Right lobe of liver (tissue), 6 donors: Measurements from ENCODE around the gene TMEM271. TPM values are rescaled to one million over a fixed set of nuclear protein-coding genes. Genes with fewer than 3 reads are reported as not detected.
A peak's percentile ranks its signal among the peaks of the same experiment; 100 is the strongest.

Source experiments
- ATAC-seq, 4 donors: fragments of 200-7000 bp; cut with Tn5 transposase; one replicate each; pipeline ENCODE4 v1.9.1; 2020; ENCODE audit warnings: mild to moderate bottlenecking in 4 of 4, moderate library complexity in 4 of 4
- DNase-seq, 3 donors: peaks; one replicate each; pipeline ENCODE4 v3.0.0-alpha.2; 2020
- H3K27ac ChIP-seq, 3 donors: fragments of 200-600 bp; one replicate each; pipeline ENCODE4 v1.8.0; 2022
- H3K27me3 ChIP-seq, 2 donors: fragments of 200-600 bp; one replicate each; pipeline ENCODE4 v1.8.0; 2022
- H3K36me3 ChIP-seq, 4 donors: fragments of 200-600 bp; sonication (generic) in 1 of 4; one replicate each; pipeline versions ENCODE4 v1.5.1 to v1.8.0; 2017 to 2022; ENCODE audit warnings: control low read depth in 1 of 4
- H3K4me1 ChIP-seq, 4 donors: fragments of 200-600 bp; sonication (generic) in 1 of 4; one replicate each; pipeline versions ENCODE4 v1.5.1 to v1.8.0; 2017 to 2022; ENCODE audit warnings: control low read depth in 1 of 4
- H3K4me3 ChIP-seq, 3 donors: fragments of 200-600 bp; one replicate each; pipeline ENCODE4 v1.8.0; 2022
- H3K9me3 ChIP-seq, 4 donors: fragments of 200-600 bp; sonication (generic) in 1 of 4; one replicate each; pipeline versions ENCODE4 v1.5.1 to v1.8.0; 2017 to 2022; ENCODE audit warnings: control low read depth in 1 of 4
- POLR2A ChIP-seq: fragments of 450-650 bp; IDR thresholded peaks from one replicate; pipeline ENCODE4 v1.6.1; 2017; ENCODE audit warnings: antibody characterized with exemption, mild to moderate bottlenecking
- WGBS: methylation state at CpG from one replicate; pipeline ENCODE4 v1.1.6; 2018; ENCODE audit warnings: low coverage, low lambda C conversion rate; ENCODE audit not compliant: insufficient coverage; ENCODE audit errors: missing lambda C conversion rate; 5-methylcytosine and 5-hydroxymethylcytosine counted together
- intact Hi-C, 2 donors: fragments of 100-400 bp; cut with DNase I; formaldehyde crosslinking; loops; one replicate each; pipeline versions ENCODE4 v1.11.2 to v1.14.1; 2022
- total RNA-seq, 6 experiments: library from RNA; depleted of rRNA in 2 of 6; stranded (reverse); fragments of >200 nt in 2 of 6; fragmentation: NEBNext Ultra II Directional in 3 of 6; extraction: Animal tissue kit (Norgen Biotek cat#: 25700) in 3 of 6; gene quantifications; one replicate each; pipeline versions ENCODE4 v1.1.0 to v1.2.4, GENCODE V29; 2016 to 2023
- TF ChIP-seq, protein P1 (sequence below), 4 donors: fragments of 200-600 bp in 3 of 4; fragments of 450-650 bp in 1 of 4; IDR thresholded peaks; one replicate each; pipeline versions ENCODE4 v1.5.1 to v1.8.0; 2016 to 2022; ENCODE audit warnings: antibody characterized with exemption in 4 of 4, mild to moderate bottlenecking in 2 of 4
- donor health status: DM: no; HTN: yes; CAD: no.
- donor health status: DM: no; HTN: no; CAD: no.
- donor health status: DM: no; HTN: no; CAD: no.
- donor health status: DM: no; HTN: yes; CAD: no.
- donor health status: DM: no; HTN: yes; CAD: no.

Gene TMEM271
- total RNA-seq, 6 experiments from 2014 or later, result not detected

DNA sequence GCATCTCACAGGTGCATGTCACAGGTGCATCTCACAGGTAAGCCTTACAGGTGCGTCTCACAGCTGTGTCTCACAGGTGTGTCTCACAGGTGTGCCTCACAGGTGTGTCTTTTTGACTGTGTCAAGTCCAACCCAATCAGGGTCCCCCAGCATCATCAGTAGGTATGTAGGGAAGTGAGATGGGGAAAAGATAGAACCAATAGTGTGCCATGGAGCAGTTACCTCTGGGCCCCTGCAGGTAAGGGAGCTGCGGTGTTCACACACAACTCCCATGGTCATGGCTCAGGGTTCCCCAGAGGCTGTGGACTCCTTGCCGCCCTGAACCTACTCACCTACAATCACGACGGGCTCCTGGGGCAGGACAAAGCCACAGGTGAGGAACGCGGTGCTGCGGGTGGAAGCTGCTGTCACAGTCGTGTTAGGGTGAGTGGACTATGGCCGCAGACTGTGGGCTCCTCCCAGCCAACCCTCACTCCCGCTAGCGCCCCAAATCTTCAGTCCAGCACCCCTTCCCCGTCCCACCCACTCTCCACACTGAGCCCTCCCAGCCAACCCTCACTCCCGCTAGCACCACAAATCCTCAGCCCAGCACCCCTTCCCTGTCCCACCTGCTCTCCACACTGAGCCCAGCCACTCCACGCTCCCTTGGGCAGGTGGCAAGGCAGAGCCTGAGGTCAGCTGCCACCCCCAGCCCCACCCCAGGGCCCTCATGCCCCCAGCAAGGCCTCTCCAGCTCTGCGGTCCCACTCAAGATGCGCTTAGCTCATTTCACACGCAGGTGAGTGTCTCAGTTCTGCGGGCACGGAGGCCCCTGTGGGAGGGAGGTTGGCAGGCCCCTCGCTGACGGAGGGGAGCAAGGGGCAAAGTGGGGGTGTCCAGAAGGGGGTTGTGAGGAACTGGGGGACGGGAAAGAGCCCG, 47.2 kb upstream of the TMEM271 start:
- Histone ChIP-seq H3K9me3 (no peaks in the 10 kb centered on the region), H3K27me3 (no peaks in the 10 kb centered on the region), H3K4me3 (no peak overlapping the region), H3K27ac (no peak overlapping the region), H3K4me1 (no peaks in the 10 kb centered on the region), H3K36me3 (no peaks in the 10 kb centered on the region)
- intact Hi-C loops, result no loop called here
- WGBS, result 60% methylated on average over 9 of the region's 24 CpGs
- TF ChIP-seq, protein P1, sequence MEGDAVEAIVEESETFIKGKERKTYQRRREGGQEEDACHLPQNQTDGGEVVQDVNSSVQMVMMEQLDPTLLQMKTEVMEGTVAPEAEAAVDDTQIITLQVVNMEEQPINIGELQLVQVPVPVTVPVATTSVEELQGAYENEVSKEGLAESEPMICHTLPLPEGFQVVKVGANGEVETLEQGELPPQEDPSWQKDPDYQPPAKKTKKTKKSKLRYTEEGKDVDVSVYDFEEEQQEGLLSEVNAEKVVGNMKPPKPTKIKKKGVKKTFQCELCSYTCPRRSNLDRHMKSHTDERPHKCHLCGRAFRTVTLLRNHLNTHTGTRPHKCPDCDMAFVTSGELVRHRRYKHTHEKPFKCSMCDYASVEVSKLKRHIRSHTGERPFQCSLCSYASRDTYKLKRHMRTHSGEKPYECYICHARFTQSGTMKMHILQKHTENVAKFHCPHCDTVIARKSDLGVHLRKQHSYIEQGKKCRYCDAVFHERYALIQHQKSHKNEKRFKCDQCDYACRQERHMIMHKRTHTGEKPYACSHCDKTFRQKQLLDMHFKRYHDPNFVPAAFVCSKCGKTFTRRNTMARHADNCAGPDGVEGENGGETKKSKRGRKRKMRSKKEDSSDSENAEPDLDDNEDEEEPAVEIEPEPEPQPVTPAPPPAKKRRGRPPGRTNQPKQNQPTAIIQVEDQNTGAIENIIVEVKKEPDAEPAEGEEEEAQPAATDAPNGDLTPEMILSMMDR (IDR thresholded peaks at IDR 0.05), result no peak
- no peak for TF ChIP-seq POLR2A
- DNase-seq, result peak in 2 of 3 donors; percentile 28 to 40
- no peak for ATAC-seq

DNA sequence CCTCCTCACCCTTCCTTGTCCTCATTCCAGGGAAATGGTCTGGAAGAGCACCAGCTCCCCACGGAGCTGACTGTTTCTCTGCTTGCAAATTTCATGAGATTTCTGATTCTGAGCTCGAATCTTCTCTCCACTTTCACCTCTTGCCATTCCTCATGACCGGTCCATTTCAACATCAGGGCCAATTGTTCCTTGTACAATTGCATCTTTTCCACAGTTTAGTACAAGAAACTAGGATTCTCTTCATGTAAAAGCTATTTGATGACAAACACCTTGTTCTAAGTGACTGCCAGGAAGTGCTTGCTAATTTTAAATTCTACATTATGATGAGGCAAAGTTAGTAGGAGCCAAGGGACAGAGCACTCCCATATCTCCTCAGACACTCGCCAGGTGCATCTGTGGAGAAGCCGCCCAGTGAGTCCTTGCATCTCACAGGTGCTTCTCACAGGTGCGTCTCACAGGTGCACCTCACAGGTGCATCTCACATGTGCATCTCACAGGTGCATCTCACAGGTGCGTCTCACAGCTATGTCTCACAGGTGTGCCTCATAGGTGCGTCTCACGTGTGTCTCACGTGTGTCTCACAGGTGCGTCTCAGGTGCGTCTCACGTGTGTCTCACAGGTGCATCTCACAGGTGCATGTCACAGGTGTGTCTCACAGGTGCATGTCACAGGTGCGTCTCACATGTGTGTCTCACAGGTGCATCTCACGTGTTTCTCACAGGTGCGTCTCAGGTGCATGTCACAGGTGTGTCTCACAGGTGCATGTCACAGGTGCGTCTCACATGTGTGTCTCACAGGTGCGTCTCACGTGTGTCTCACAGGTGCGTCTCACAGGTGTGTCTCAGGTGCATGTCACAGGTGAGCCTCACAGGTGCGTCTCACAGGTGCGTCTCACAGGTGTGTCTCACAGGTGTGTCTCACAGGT, 46.2 kb upstream of the TMEM271 start:
- Histone ChIP-seq H3K27ac (no peak overlapping the region), H3K4me3 (no peak overlapping the region), H3K27me3 (no peaks in the 10 kb centered on the region), H3K9me3 (no peaks in the 10 kb centered on the region), H3K4me1 (no peaks in the 10 kb centered on the region), H3K36me3 (no peaks in the 10 kb centered on the region)
- WGBS, result 45% methylated on average over 5 of the region's 22 CpGs
- DNase-seq, result peak in 2 of 3 donors; percentile 13 to 27
- TF ChIP-seq, protein P1 (IDR thresholded peaks at IDR 0.05), result no peak
- no peak for TF ChIP-seq POLR2A
- intact Hi-C loops, result no loop called here
- no peak for ATAC-seq

DNA sequence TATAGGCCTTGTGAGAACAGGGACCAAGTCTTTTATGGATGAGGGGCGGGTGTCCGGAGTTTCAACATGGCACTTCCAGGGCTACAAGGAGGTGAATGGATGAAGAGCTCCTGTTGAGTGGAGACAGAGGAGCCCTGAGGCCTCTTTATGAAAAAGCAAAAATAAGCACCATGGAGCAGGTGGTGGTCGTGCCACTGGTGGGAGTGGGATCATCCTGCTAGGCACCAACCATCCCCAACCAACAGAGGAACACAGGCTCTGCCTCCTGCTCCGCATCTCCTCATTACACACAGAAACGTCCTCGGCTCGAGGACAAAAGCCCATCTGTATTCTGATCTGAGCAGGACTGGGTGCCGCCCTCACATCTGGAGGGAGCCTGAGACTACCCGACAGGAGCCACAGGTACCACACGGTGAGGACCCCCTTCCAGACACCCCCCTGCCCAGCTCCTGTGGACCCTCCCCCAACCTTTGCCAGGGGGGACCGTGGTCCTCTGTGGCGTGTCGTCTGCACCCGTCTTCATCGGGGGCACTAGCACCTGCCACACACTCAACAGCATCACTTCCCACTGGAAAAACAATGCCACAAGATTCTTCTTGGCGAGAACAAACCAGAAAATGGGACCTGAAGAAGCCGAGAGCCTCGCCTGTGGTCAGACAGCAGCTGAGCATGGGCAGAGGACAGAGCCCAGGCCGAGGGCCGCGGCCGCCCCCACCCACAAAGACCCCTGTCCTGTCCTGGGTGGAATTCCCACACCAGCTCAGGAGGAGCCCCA, 45.4 kb upstream of the TMEM271 start:
- DNase-seq, result peak in 1 of 3 donors; percentile 28
- intact Hi-C loops, result no loop called here
- no peaks in the 10 kb centered on the region for H3K36me3 ChIP-seq
- no peaks in the 10 kb centered on the region for H3K9me3 ChIP-seq
- no peaks in the 10 kb centered on the region for H3K27me3 ChIP-seq
- TF ChIP-seq, protein P1 (IDR thresholded peaks at IDR 0.05), result no peak
- no peak for TF ChIP-seq POLR2A
- H3K4me1 ChIP-seq, result no peaks in the 10 kb centered on the region
- H3K27ac ChIP-seq, result no peak overlapping the region
- WGBS, result 78% methylated on average over 7 of the region's 22 CpGs
- no peak for ATAC-seq
- no peak overlapping the region for H3K4me3 ChIP-seq

DNA sequence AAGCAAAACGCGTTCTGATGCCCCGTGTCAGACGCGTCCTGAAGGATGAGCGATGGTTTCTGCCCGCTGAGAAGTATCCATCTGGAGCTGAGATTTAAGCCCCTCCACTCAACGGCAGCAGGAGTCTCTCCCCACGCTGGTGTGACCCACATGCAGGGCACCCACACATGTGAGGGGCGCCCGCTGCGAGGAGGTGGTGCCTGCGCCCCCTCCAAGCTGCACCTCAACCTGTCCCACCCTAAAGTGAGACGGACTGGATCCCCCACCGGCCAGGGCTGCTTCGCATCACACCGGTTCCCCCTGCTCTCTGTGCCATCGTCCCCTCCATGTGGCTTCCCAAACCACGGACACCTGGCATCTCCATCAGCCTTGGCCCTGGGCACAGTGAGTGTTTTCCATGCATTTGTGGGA, 44.8 kb upstream of the TMEM271 start:
- DNase-seq, result peak in 1 of 3 donors; percentile 30
- no peaks in the 10 kb centered on the region for H3K36me3 ChIP-seq
- no peak overlapping the region for H3K4me3 ChIP-seq
- intact Hi-C loops, result no loop called here
- H3K4me1 ChIP-seq, result no peaks in the 10 kb centered on the region
- ATAC-seq, result no peak
- H3K27me3 ChIP-seq, result no peaks in the 10 kb centered on the region
- no peaks in the 10 kb centered on the region for H3K9me3 ChIP-seq
- no peak for TF ChIP-seq POLR2A
- TF ChIP-seq, protein P1 (IDR thresholded peaks at IDR 0.05), result no peak
- no peak overlapping the region for H3K27ac ChIP-seq
- no CpG with 5 or more reads among the region's 19 CpGs for WGBS
